Glutamatergic neuron (in vitro differentiated cells): ENCODE measurements around the gene PTK7. TPM values are rescaled to one million over a fixed set of nuclear protein-coding genes. Genes with fewer than 3 reads are reported as not detected.
A peak's percentile ranks its signal among the peaks of the same experiment; 100 is the strongest.

Experiments
- DNase-seq: peaks from one replicate; pipeline ENCODE4 v3.0.0; 2022
- H3K27ac Mint-ChIP-seq: one replicate; pipeline ENCODE4 v1.8.0; 2020; ENCODE audit warnings: mild to moderate bottlenecking, mixed read lengths, inconsistent platforms; ENCODE audit not compliant: unreplicated experiment
- H3K27me3 Mint-ChIP-seq: one replicate; pipeline ENCODE4 v1.8.0; 2020; ENCODE audit warnings: mild to moderate bottlenecking, moderate library complexity, mixed read lengths, inconsistent platforms; ENCODE audit not compliant: unreplicated experiment
- H3K36me3 Mint-ChIP-seq: one replicate; pipeline ENCODE4 v1.8.0; 2020; ENCODE audit warnings: mild to moderate bottlenecking, mixed read lengths, inconsistent platforms; ENCODE audit not compliant: unreplicated experiment
- H3K4me1 Mint-ChIP-seq: one replicate; pipeline ENCODE4 v1.8.0; 2020; ENCODE audit warnings: mild to moderate bottlenecking, low read depth, mixed read lengths, inconsistent platforms; ENCODE audit not compliant: unreplicated experiment
- H3K4me3 Mint-ChIP-seq: one replicate; pipeline ENCODE4 v1.8.0; 2020; ENCODE audit warnings: mild to moderate bottlenecking, mixed read lengths, inconsistent platforms; ENCODE audit not compliant: unreplicated experiment
- H3K9me3 Mint-ChIP-seq: one replicate; pipeline ENCODE4 v1.8.0; 2020; ENCODE audit warnings: mild to moderate bottlenecking, moderate library complexity, mixed read lengths, inconsistent platforms; ENCODE audit not compliant: unreplicated experiment
- total RNA-seq: library from RNA; stranded (reverse); fragmentation: NEBNext Ultra II Directional; extraction: Animal tissue kit (Norgen Biotek cat#: 25700); gene quantifications from one replicate; pipeline ENCODE4 v1.2.1, GENCODE V29; 2021; ENCODE audit not compliant: unreplicated experiment
- TF ChIP-seq, protein P1 (sequence below): fragments of 200-600 bp; sonication (generic); IDR thresholded peaks from one replicate; pipeline ENCODE4 v1.5.0; 2021; ENCODE audit not compliant: partially characterized antibody, unreplicated experiment

The PTK7 gene
- total RNA-seq, 1 donor from 2014 or later = 166 TPM

DNA sequence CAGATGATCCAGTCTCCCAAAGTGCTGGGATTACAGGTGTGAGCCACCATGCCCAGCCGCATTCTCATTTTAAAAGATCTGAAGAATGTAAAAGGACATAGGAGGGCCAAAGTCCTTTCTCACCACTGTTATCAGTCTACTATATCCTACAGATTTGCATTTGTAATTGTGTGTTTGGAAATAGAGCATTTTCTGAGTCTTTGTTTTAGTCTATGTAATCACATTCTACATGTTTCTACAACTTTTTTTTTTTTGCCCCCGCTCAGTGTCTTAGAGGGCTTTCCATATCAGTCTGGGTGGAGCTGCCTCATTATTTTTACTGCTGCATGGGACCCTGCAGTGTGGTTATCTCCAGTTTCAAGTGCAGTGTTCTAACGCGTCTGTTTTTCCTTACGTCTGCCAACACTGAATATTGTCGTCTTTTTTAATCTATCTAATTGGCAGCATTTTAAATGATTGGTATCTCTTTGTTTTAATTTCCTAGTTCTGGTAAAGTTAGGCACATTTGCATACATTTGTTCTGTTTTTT lies 113.7 kb downstream of the PTK7 start:
- TF ChIP-seq, protein P1, sequence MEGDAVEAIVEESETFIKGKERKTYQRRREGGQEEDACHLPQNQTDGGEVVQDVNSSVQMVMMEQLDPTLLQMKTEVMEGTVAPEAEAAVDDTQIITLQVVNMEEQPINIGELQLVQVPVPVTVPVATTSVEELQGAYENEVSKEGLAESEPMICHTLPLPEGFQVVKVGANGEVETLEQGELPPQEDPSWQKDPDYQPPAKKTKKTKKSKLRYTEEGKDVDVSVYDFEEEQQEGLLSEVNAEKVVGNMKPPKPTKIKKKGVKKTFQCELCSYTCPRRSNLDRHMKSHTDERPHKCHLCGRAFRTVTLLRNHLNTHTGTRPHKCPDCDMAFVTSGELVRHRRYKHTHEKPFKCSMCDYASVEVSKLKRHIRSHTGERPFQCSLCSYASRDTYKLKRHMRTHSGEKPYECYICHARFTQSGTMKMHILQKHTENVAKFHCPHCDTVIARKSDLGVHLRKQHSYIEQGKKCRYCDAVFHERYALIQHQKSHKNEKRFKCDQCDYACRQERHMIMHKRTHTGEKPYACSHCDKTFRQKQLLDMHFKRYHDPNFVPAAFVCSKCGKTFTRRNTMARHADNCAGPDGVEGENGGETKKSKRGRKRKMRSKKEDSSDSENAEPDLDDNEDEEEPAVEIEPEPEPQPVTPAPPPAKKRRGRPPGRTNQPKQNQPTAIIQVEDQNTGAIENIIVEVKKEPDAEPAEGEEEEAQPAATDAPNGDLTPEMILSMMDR = no peak
- Mint-ChIP-seq H3K27ac (no peak overlapping the region), H3K27me3 (no peaks in the 10 kb centered on the region), H3K4me1 (peaks cover 12% of the 10 kb centered on the region), H3K36me3 (peaks cover 5% of the 10 kb centered on the region), H3K4me3 (no peak overlapping the region), H3K9me3 (no peaks in the 10 kb centered on the region)
- no peak for DNase-seq

DNA sequence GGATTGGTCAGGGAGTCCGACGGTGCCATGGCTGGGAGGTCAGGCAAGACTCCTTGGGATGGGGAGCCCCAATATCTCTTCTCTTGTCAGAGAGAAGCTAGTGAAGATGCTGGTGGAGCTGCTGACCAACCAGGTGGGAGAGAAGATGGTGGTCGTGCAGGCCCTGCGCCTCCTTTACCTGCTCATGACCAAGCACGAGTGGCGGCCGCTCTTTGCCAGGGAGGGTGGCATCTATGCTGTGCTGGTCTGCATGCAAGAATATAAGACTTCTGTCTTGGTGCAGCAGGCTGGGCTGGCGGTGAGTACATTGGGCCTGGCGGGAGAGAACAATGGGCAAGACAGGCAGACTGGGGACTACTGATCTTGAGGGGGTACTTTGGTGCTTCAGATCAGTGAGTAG lies 116.8 kb downstream of the PTK7 start:
- no peak overlapping the region for H3K4me3 Mint-ChIP-seq
- H3K27me3 Mint-ChIP-seq = no peaks in the 10 kb centered on the region
- TF ChIP-seq, protein P1 = no peak
- H3K9me3 Mint-ChIP-seq = peaks cover 3% of the 10 kb centered on the region
- DNase-seq = no peak
- H3K27ac Mint-ChIP-seq = peak overlapping the region; percentile 53
- peaks cover 12% of the 10 kb centered on the region for H3K4me1 Mint-ChIP-seq
- H3K36me3 Mint-ChIP-seq = no peaks in the 10 kb centered on the region

DNA sequence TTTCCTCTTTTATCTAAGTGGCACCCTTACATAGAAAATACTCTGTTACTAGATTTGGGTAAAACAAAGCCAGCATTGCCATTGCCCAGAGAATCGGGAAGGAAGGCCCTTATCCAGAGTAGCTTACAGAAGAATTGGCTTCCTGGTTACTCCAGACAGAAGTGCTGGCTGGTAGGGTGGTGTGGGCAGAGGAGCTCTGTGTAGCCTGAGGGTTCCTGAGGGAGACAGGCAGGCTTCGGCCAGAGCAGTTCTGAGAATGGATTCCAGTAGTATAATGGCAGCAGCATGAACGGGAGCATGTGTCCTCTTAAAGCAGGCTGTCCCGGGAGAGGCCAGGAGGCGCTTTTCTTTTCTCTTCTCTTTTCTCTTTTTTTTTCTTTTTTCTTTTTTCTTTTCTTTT lies 117.8 kb downstream of the PTK7 start:
- peaks cover 12% of the 10 kb centered on the region for H3K4me1 Mint-ChIP-seq
- H3K27ac Mint-ChIP-seq = no peak overlapping the region
- H3K9me3 Mint-ChIP-seq = peaks cover 3% of the 10 kb centered on the region
- DNase-seq = peak; percentile 36
- TF ChIP-seq, protein P1 = no peak
- no peaks in the 10 kb centered on the region for H3K36me3 Mint-ChIP-seq
- H3K4me3 Mint-ChIP-seq = no peak overlapping the region
- H3K27me3 Mint-ChIP-seq = no peaks in the 10 kb centered on the region

DNA sequence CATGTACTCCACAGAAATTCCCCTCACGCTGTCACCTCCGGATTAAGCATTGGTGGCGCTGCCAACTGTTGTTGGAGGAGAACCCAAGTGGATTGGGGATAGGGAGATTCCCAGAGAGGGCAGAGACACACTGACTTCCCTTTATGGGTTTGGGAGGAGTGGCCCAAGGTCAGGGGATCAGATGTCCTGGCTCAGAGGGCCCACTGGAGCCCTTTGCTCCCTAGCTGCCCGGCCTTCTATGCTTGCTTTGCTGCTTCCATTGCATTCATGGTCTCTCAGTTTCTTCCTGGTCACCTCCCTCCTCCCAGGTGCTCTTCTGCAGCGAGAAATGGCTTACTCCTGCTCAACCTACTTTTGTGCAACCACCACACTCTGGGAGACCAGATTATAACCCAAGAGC lies 120.2 kb downstream of the PTK7 start:
- Mint-ChIP-seq H3K4me1 (peaks cover 12% of the 10 kb centered on the region), H3K27me3 (no peaks in the 10 kb centered on the region), H3K9me3 (peaks cover 3% of the 10 kb centered on the region), H3K27ac (no peak overlapping the region), H3K4me3 (no peak overlapping the region), H3K36me3 (peaks cover 4% of the 10 kb centered on the region)
- DNase-seq = no peak
- TF ChIP-seq, protein P1 = no peak

DNA sequence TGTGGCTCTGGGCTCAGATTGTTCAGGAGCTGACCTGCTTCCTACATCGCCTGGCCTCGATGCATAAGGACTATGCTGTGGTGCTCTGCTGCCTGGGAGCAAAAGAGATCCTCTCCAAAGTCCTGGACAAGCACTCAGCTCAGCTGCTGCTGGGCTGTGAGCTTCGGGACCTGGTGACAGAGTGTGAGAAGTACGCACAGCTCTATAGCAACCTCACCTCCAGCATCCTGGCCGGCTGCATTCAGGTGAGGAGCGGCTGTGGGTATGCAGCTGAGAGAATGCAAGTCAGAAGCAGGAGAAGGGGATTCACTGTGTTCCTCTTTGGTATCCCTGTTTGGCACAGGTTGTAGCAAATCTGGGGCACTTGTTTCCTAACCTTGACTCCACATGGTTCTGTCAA lies 123.8 kb downstream of the PTK7 start:
- no peaks in the 10 kb centered on the region for H3K27me3 Mint-ChIP-seq
- no peak overlapping the region for H3K27ac Mint-ChIP-seq
- TF ChIP-seq, protein P1 = no peak
- H3K9me3 Mint-ChIP-seq = peaks cover 6% of the 10 kb centered on the region
- DNase-seq = no peak
- peaks cover 10% of the 10 kb centered on the region for H3K36me3 Mint-ChIP-seq
- no peak overlapping the region for H3K4me3 Mint-ChIP-seq
- H3K4me1 Mint-ChIP-seq = peaks cover 3% of the 10 kb centered on the region
